CD14-positive monocyte (primary cell): ENCODE data around the gene CPNE9. TPM values are rescaled to one million over a fixed set of nuclear protein-coding genes. Genes with fewer than 3 reads are reported as not detected.

Source experiments
- DNase-seq, 3 donors: peaks; one replicate each; pipeline ENCODE4 v3.0.0-alpha.2; 2011 to 2022
- H2AFZ ChIP-seq: 2 replicates; pipeline ENCODE4 v1.6.0; 2012; ENCODE audit warnings: mild to moderate bottlenecking, low read depth, low read length, inconsistent platforms; ENCODE audit not compliant: insufficient read depth, poor library complexity, severe bottlenecking
- H3K27ac ChIP-seq, 2 donors: 1 replicate in 1 of 2; 2 replicates in 1 of 2; pipeline ENCODE4 v1.5.1; 2012 to 2013; ENCODE audit warnings: low read length in 2 of 2, control low read depth in 1 of 2, inconsistent platforms in 1 of 2, low read depth in 1 of 2, mild to moderate bottlenecking in 1 of 2
- H3K27me3 ChIP-seq, 2 donors: one replicate each; pipeline versions ENCODE4 v1.6.0 to v1.6.1; 2011 to 2013; ENCODE audit warnings: low read length in 2 of 2; ENCODE audit not compliant: control insufficient read depth in 2 of 2, insufficient read depth in 2 of 2
- H3K36me3 ChIP-seq, 2 donors: replicated peaks in 1 of 2; 1 replicate in 1 of 2; 2 replicates in 1 of 2; pipeline versions ENCODE4 v1.5.1 to v1.6.1; 2012 to 2013; ENCODE audit warnings: low read length in 2 of 2, control low read depth in 1 of 2, inconsistent platforms in 1 of 2, mild to moderate bottlenecking in 1 of 2; ENCODE audit not compliant: insufficient read depth in 2 of 2, control insufficient read depth in 1 of 2
- H3K4me1 ChIP-seq, 2 donors: 1 replicate in 1 of 2; 2 replicates in 1 of 2; pipeline versions ENCODE4 v1.5.1 to v1.6.1; 2012 to 2013; ENCODE audit warnings: low read length in 2 of 2, control low read depth in 1 of 2, inconsistent platforms in 1 of 2, mild to moderate bottlenecking in 1 of 2, moderate library complexity in 1 of 2; ENCODE audit not compliant: insufficient read depth in 2 of 2, control insufficient read depth in 1 of 2
- H3K4me2 ChIP-seq: replicated peaks from 2 replicates; pipeline ENCODE3; 2012; ENCODE audit warnings: low read length, moderate library complexity, mild to moderate bottlenecking; ENCODE audit not compliant: poor library complexity, severe bottlenecking; ENCODE audit errors: extremely low read depth
- H3K4me3 ChIP-seq, 3 experiments: fragments of 200-600 bp in 1 of 3; sonication (generic) in 1 of 3; replicated peaks in 1 of 3; 1 replicate in 2 of 3; 2 replicates in 1 of 3; pipeline ENCODE4 v1.5.1; 2011 to 2013; ENCODE audit warnings: low read length in 3 of 3, mild to moderate bottlenecking in 3 of 3, control low read depth in 2 of 3, low read depth in 2 of 3, inconsistent platforms in 1 of 3, moderate library complexity in 1 of 3
- H3K79me2 ChIP-seq: 2 replicates; pipeline ENCODE4 v1.6.0; 2012; ENCODE audit warnings: mild to moderate bottlenecking, control low read depth, inconsistent platforms, low read length, moderate library complexity; ENCODE audit not compliant: insufficient read depth
- H3K9ac ChIP-seq: 2 replicates; pipeline ENCODE4 v1.6.0; 2017; ENCODE audit warnings: low read length, mild to moderate bottlenecking; ENCODE audit not compliant: insufficient read depth, poor library complexity, severe bottlenecking
- H3K9me3 ChIP-seq, 2 donors: replicated peaks in 1 of 2; 1 replicate in 1 of 2; 2 replicates in 1 of 2; pipeline versions ENCODE4 v1.5.1 to v1.6.1; 2012 to 2013; ENCODE audit warnings: low read length in 2 of 2, control low read depth in 1 of 2; ENCODE audit not compliant: control insufficient read depth in 1 of 2, insufficient read depth in 1 of 2
- H4K20me1 ChIP-seq: 2 replicates; pipeline ENCODE4 v1.6.0; 2012; ENCODE audit warnings: mild to moderate bottlenecking, low read length, control low read depth, moderate library complexity; ENCODE audit not compliant: insufficient read depth
- H3K27ac Mint-ChIP-seq, 7 donors: one replicate each; pipeline ENCODE4 v1.8.0; 2020; ENCODE audit warnings: mild to moderate bottlenecking in 7 of 7, mixed read lengths in 7 of 7, moderate library complexity in 6 of 7, inconsistent platforms in 2 of 7
- H3K27me3 Mint-ChIP-seq, 3 donors: one replicate each; pipeline ENCODE4 v1.8.0; 2021 to 2022; ENCODE audit warnings: low read depth in 3 of 3, mild to moderate bottlenecking in 3 of 3, mixed read lengths in 3 of 3, moderate library complexity in 3 of 3, inconsistent platforms in 1 of 3
- H3K36me3 Mint-ChIP-seq, 2 donors: one replicate each; pipeline ENCODE4 v1.8.0; 2020; ENCODE audit warnings: mixed read lengths in 2 of 2, inconsistent platforms in 1 of 2, mild to moderate bottlenecking in 1 of 2
- H3K4me1 Mint-ChIP-seq: one replicate; pipeline ENCODE4 v1.8.0; 2020; ENCODE audit warnings: mild to moderate bottlenecking, mixed read lengths
- H3K4me3 Mint-ChIP-seq, 2 donors: one replicate each; pipeline ENCODE4 v1.8.0; 2020; ENCODE audit warnings: mild to moderate bottlenecking in 2 of 2, mixed read lengths in 2 of 2, moderate library complexity in 1 of 2
- H3K9me3 Mint-ChIP-seq, 7 donors: one replicate each; pipeline ENCODE4 v1.8.0; 2020 to 2022; ENCODE audit warnings: mixed read lengths in 7 of 7, mild to moderate bottlenecking in 6 of 7, moderate library complexity in 6 of 7, inconsistent platforms in 2 of 7
- CTCF ChIP-seq: fragments of 200-600 bp; IDR thresholded peaks from one replicate; pipeline ENCODE4 v1.8.0; 2022; ENCODE audit warnings: antibody characterized with exemption, mild to moderate bottlenecking
- WGBS: methylation state at CpG from one replicate; pipeline ENCODE4 v1.1.5; 2013; ENCODE audit warnings: missing lambda C conversion rate; ENCODE audit not compliant: insufficient coverage; 5-methylcytosine and 5-hydroxymethylcytosine counted together
- intact Hi-C, 2 donors: fragments of 100-400 bp; cut with micrococcal nuclease; formaldehyde crosslinking; loops; one replicate each; pipeline versions ENCODE4 v1.15.0 to v1.15.1; 2023
- polyA plus RNA-seq, 3 donors: library from polyadenylated mRNA; depleted of rRNA in 1 of 3; unstranded in 2 of 3; stranded (reverse) in 1 of 3; fragments of 300-500 nt in 2 of 3; fragments of >200 nt in 1 of 3; fragmentation: Illumina TruSeq in 2 of 3; gene quantifications; 1 replicate in 2 of 3; 2 replicates in 1 of 3; pipeline ENCODE4 v1.2.3, GENCODE V29; 2012 to 2021

CPNE9 gene
- polyA plus RNA-seq, 3 donors, result 0.51 to 0.55 TPM; not detected in 1

GRCh38 chr3:9703240-9703639 lies 393 bp upstream of the CPNE9 start:
- peaks cover 10 to 36% of the 10 kb centered on the region in 2 donors for H3K27me3 ChIP-seq
- peaks cover 48 to 49% of the 10 kb centered on the region in 2 donors for H3K36me3 ChIP-seq
- H3K4me1 ChIP-seq, result peaks cover 15 to 24% of the 10 kb centered on the region in 2 donors
- Mint-ChIP-seq H3K27ac (no peak overlapping the region), H3K9me3 (peaks cover 0 to 13% (median 4%) of the 10 kb centered on the region in 7 donors), H3K27me3 (peaks cover 36 to 55% (median 40%) of the 10 kb centered on the region in 3 donors), H3K4me3 (peak overlapping the region in 1 of 2 donors; percentile 72), H3K36me3 (peaks cover 53 to 57% of the 10 kb centered on the region in 2 donors), H3K4me1 (peaks cover 22% of the 10 kb centered on the region)
- no peaks in the 10 kb centered on the region for H3K79me2 ChIP-seq
- intact Hi-C loops, result no loop called here
- no peak for DNase-seq
- 77% methylated on average over 3 of the region's 4 CpGs for WGBS
- H3K27ac ChIP-seq, result no peak overlapping the region
- no peaks in the 10 kb centered on the region for H3K9me3 ChIP-seq
- TF ChIP-seq CTCF, result no peak
- H3K4me2 ChIP-seq, result peak overlapping the region; percentile 47
- no peak overlapping the region for H3K4me3 ChIP-seq
- peaks cover 63% of the 10 kb centered on the region for H4K20me1 ChIP-seq
- no peak overlapping the region for H2AFZ ChIP-seq
- no peak overlapping the region for H3K9ac ChIP-seq

GRCh38 chr3:9704347-9705322 lies 1.0 kb downstream of the CPNE9 start:
- no peak for TF ChIP-seq CTCF
- peak overlapping the region in 1 of 3 experiments; percentile 20 for H3K4me3 ChIP-seq
- H4K20me1 ChIP-seq, result peaks cover 52% of the 10 kb centered on the region
- under 1% methylated on average over 61 of the region's 62 CpGs for WGBS
- peaks cover 41 to 44% of the 10 kb centered on the region in 2 donors for H3K36me3 Mint-ChIP-seq
- peak overlapping the region; percentile 47 for H3K4me2 ChIP-seq
- peak overlapping the region; percentile 43 to 83 for H3K4me3 Mint-ChIP-seq
- peaks cover 22% of the 10 kb centered on the region for H3K4me1 Mint-ChIP-seq
- no peak overlapping the region for H3K27ac ChIP-seq
- H3K27me3 Mint-ChIP-seq, result peaks cover 36 to 55% (median 40%) of the 10 kb centered on the region in 3 donors
- intact Hi-C loops, result no loop called here
- H3K9me3 ChIP-seq, result no peaks in the 10 kb centered on the region
- no peak overlapping the region for H3K27ac Mint-ChIP-seq
- H3K27me3 ChIP-seq, result peaks cover 10 to 36% of the 10 kb centered on the region in 2 donors
- H2AFZ ChIP-seq, result no peak overlapping the region
- peaks cover 34 to 35% of the 10 kb centered on the region in 2 donors for H3K36me3 ChIP-seq
- H3K9ac ChIP-seq, result no peak overlapping the region
- H3K9me3 Mint-ChIP-seq, result peaks cover 0 to 13% (median 4%) of the 10 kb centered on the region in 7 donors
- H3K4me1 ChIP-seq, result peaks cover 15 to 24% of the 10 kb centered on the region in 2 donors
- DNase-seq, result no peak
- no peaks in the 10 kb centered on the region for H3K79me2 ChIP-seq
